Stimulated activated naive CD8-positive, alpha-beta T cell treated with anti-CD3 and anti-CD28 coated beads, Interleukin-15, Interleukin-2, amounts not matched to agents 100 U/mL and 50 U/mL, for 24 hours (primary cell): ENCODE measurements around the gene FCGBP.

ENCODE experiments used
- ATAC-seq: fragments of 150-1000 bp; cut with Tn5 transposase; one replicate; pipeline ENCODE4 v1.10.0; 2021
- DNase-seq: peaks from one replicate; pipeline ENCODE4 v3.0.0; 2021

FCGBP gene

GRCh38 chr19:39946532-39946931 lies 12.1 kb upstream of the FCGBP start:
- no peak for ATAC-seq
- DNase-seq: no peak

GRCh38 chr19:39943586-39943985 lies 9.2 kb upstream of the FCGBP start:
- ATAC-seq (no peak), DNase-seq (no peak)

GRCh38 chr19:39942366-39942730 lies 7.9 kb upstream of the FCGBP start:
- ATAC-seq: no peak
- DNase-seq: no peak

GRCh38 chr19:39941615-39942365 lies 7.4 kb upstream of the FCGBP start:
- peak; percentile 52 for DNase-seq
- peak; percentile 86 for ATAC-seq

GRCh38 chr19:39941151-39941550 lies 6.7 kb upstream of the FCGBP start:
- ATAC-seq: no peak
- no peak for DNase-seq

GRCh38 chr19:39940221-39940833 lies 5.9 kb upstream of the FCGBP start:
- ATAC-seq (no peak), DNase-seq (no peak)

GRCh38 chr19:39939556-39939955 lies 5.1 kb upstream of the FCGBP start:
- ATAC-seq (no peak), DNase-seq (no peak)

GRCh38 chr19:39937787-39938186 lies 3.4 kb upstream of the FCGBP start:
- DNase-seq (no peak), ATAC-seq (no peak)

GRCh38 chr19:39937094-39937720 lies 2.8 kb upstream of the FCGBP start:
- ATAC-seq: peak; percentile 75

GRCh38 chr19:39936622-39937021 lies 2.2 kb upstream of the FCGBP start:
- ATAC-seq (no peak), DNase-seq (no peak)

More at GRCh38 chr19:39937094-39937720, 2.8 kb upstream of the FCGBP start:
- peak; percentile 49 for DNase-seq

GRCh38 chr19:39936020-39936419 lies 1.6 kb upstream of the FCGBP start:
- ATAC-seq: peak; percentile 24
- DNase-seq: no peak

GRCh38 chr19:39935364-39935661 lies 879 bp upstream of the FCGBP start:
- DNase-seq (no peak), ATAC-seq (no peak)

- DNase-seq (no peak), ATAC-seq (no peak)
These were observed 4.7 kb downstream of the FCGBP start for GRCh38 chr19:39929750-39930149.

- ATAC-seq (no peak), DNase-seq (no peak)
These were observed 6.1 kb downstream of the FCGBP start for GRCh38 chr19:39928357-39928725.

GRCh38 chr19:39927524-39928356 lies 6.7 kb downstream of the FCGBP start:
- ATAC-seq (peak; percentile 36), DNase-seq (no peak)

GRCh38 chr19:39927076-39927475 lies 7.4 kb downstream of the FCGBP start:
- ATAC-seq (no peak), DNase-seq (no peak)

- ATAC-seq (no peak), DNase-seq (no peak)
These were observed 8.2 kb downstream of the FCGBP start for GRCh38 chr19:39926170-39926760.

GRCh38 chr19:39924952-39925351 lies 9.5 kb downstream of the FCGBP start:
- ATAC-seq (no peak), DNase-seq (no peak)

- DNase-seq (no peak), ATAC-seq (no peak)
These were observed 10.0 kb downstream of the FCGBP start for GRCh38 chr19:39924389-39924788.

- DNase-seq (no peak), ATAC-seq (no peak)
These were observed 10.6 kb downstream of the FCGBP start for GRCh38 chr19:39923862-39924261.

- DNase-seq (no peak), ATAC-seq (no peak)
These were observed 14.5 kb downstream of the FCGBP start for GRCh38 chr19:39919976-39920375.

- ATAC-seq: no peak
- DNase-seq: no peak
These were observed 16.2 kb downstream of the FCGBP start for GRCh38 chr19:39918183-39918651.
